Liver (tissue), 9 donors: ENCODE measurements around the gene NCAPD2. TPM values are rescaled to one million over a fixed set of nuclear protein-coding genes. Genes with fewer than 3 reads are reported as not detected.

Experiments
- DNase-seq: peaks from one replicate; pipeline ENCODE4 v3.0.0-alpha.2; 2017; ENCODE audit warnings: low spot score
- H3K27ac ChIP-seq, 2 donors: one replicate each; pipeline ENCODE4 v1.7.0; 2013; ENCODE audit warnings: inconsistent platforms in 2 of 2, low read length in 2 of 2, control low read depth in 1 of 2, low read depth in 1 of 2, mild to moderate bottlenecking in 1 of 2
- H3K27me3 ChIP-seq, 4 donors: one replicate each; pipeline versions ENCODE4 v1.6.1 to v1.7.0; 2013; ENCODE audit warnings: low read length in 3 of 4, inconsistent platforms in 1 of 4, mild to moderate bottlenecking in 1 of 4, moderate library complexity in 1 of 4; ENCODE audit not compliant: control insufficient read depth in 4 of 4, insufficient read depth in 4 of 4
- H3K36me3 ChIP-seq, 4 donors: one replicate each; pipeline versions ENCODE4 v1.6.1 to v1.7.0; 2013; ENCODE audit warnings: low read length in 3 of 4, mild to moderate bottlenecking in 3 of 4, low read depth in 1 of 4, moderate library complexity in 1 of 4; ENCODE audit not compliant: control insufficient read depth in 4 of 4, insufficient read depth in 3 of 4
- H3K4me1 ChIP-seq, 4 donors: one replicate each; pipeline versions ENCODE4 v1.6.1 to v1.7.0; 2013; ENCODE audit warnings: low read length in 3 of 4, mild to moderate bottlenecking in 3 of 4, moderate library complexity in 1 of 4; ENCODE audit not compliant: control insufficient read depth in 4 of 4, insufficient read depth in 4 of 4
- H3K4me3 ChIP-seq, 3 donors: one replicate each; pipeline versions ENCODE4 v1.6.1 to v1.7.0; 2013; ENCODE audit warnings: low read length in 3 of 3, control low read depth in 1 of 3, low read depth in 1 of 3, mild to moderate bottlenecking in 1 of 3
- H3K9ac ChIP-seq, 2 donors: one replicate each; pipeline ENCODE4 v1.7.0; 2013; ENCODE audit warnings: low read length in 2 of 2, mild to moderate bottlenecking in 2 of 2, moderate library complexity in 2 of 2, control low read depth in 1 of 2, low read depth in 1 of 2
- H3K9me3 ChIP-seq, 4 donors: one replicate each; pipeline versions ENCODE4 v1.6.1 to v1.7.0; 2013; ENCODE audit warnings: low read length in 3 of 4; ENCODE audit not compliant: control insufficient read depth in 4 of 4
- ATF3 ChIP-seq: IDR thresholded peaks from 2 replicates; pipeline ENCODE4 v1.6.1; 2016; ENCODE audit warnings: antibody characterized with exemption
- CTCF ChIP-seq: fragments of 150-350 bp; IDR thresholded peaks from 2 replicates; pipeline ENCODE4 v1.5.1; 2017; ENCODE audit warnings: improper control_type of control experiment, low read depth, low read length; ENCODE audit not compliant: missing input control
- EGR1 ChIP-seq, 2 donors: IDR thresholded peaks; 2 replicates each; pipeline ENCODE4 v1.6.1; 2016 to 2018; ENCODE audit warnings: antibody characterized with exemption in 2 of 2, low read depth in 2 of 2
- FOXA1 ChIP-seq: IDR thresholded peaks from 2 replicates; pipeline ENCODE4 v1.6.1; 2016; ENCODE audit warnings: antibody characterized with exemption
- FOXA2 ChIP-seq: IDR thresholded peaks from 2 replicates; pipeline ENCODE4 v1.6.1; 2016; ENCODE audit warnings: antibody characterized with exemption
- GABPA ChIP-seq, 2 donors: IDR thresholded peaks in 1 of 2; conservative IDR thresholded peaks in 1 of 2; 2 replicates each; pipeline ENCODE4 v1.6.1; 2016; ENCODE audit warnings: antibody characterized with exemption in 2 of 2, mild to moderate bottlenecking in 1 of 2, moderate library complexity in 1 of 2
- HNF4A ChIP-seq, 2 donors: conservative IDR thresholded peaks; 2 replicates each; pipeline ENCODE4 v1.6.1; 2016; ENCODE audit warnings: antibody characterized with exemption in 2 of 2, mild to moderate bottlenecking in 2 of 2
- HNF4G ChIP-seq: IDR thresholded peaks from 2 replicates; pipeline ENCODE4 v1.6.1; 2016; ENCODE audit warnings: antibody characterized with exemption
- JUND ChIP-seq, 2 donors: IDR thresholded peaks; 2 replicates each; pipeline ENCODE4 v1.6.1; 2016; ENCODE audit warnings: antibody characterized with exemption in 2 of 2
- MAX ChIP-seq: IDR thresholded peaks from 2 replicates; pipeline ENCODE4 v1.6.1; 2016; ENCODE audit warnings: antibody characterized with exemption
- NR2F2 ChIP-seq: IDR thresholded peaks from 2 replicates; pipeline ENCODE4 v1.6.1; 2016; ENCODE audit warnings: antibody characterized with exemption
- RAD21 ChIP-seq, 2 donors: IDR thresholded peaks; 2 replicates each; pipeline ENCODE4 v1.6.1; 2016; ENCODE audit warnings: antibody characterized with exemption in 2 of 2, mild to moderate bottlenecking in 2 of 2
- REST ChIP-seq: IDR thresholded peaks from 2 replicates; pipeline ENCODE4 v1.6.1; 2016; ENCODE audit warnings: antibody characterized with exemption, mild to moderate bottlenecking
- RXRA ChIP-seq, 2 donors: IDR thresholded peaks; 2 replicates each; pipeline ENCODE4 v1.6.1; 2017 to 2018; ENCODE audit warnings: antibody characterized with exemption in 2 of 2, mild to moderate bottlenecking in 1 of 2
- SP1 ChIP-seq: IDR thresholded peaks from 2 replicates; pipeline ENCODE4 v1.6.1; 2018; ENCODE audit warnings: antibody characterized with exemption, mild to moderate bottlenecking
- TAF1 ChIP-seq: conservative IDR thresholded peaks from 2 replicates; pipeline ENCODE4 v1.6.1; 2016; ENCODE audit warnings: antibody characterized with exemption, mild to moderate bottlenecking
- YY1 ChIP-seq: IDR thresholded peaks from 2 replicates; pipeline ENCODE4 v1.6.1; 2016; ENCODE audit warnings: antibody characterized with exemption, mild to moderate bottlenecking
- ZBTB33 ChIP-seq: IDR thresholded peaks from 2 replicates; pipeline ENCODE4 v1.6.1; 2016; ENCODE audit warnings: antibody characterized with exemption
- WGBS: extraction: QIAGEN DNeasy Blood & Tissue Kit; methylation state at CpG from one replicate; pipeline ENCODE4 v1.1.7; 2013; 5-methylcytosine and 5-hydroxymethylcytosine counted together
- polyA plus RNA-seq, 2 donors: library from polyadenylated mRNA; stranded (reverse) in 1 of 2; unstranded in 1 of 2; fragments of 200-250 nt in 1 of 2; fragments of >200 nt in 1 of 2; fragmentation: Nextera tagmentation in 1 of 2; extraction: Ambion mirVana in 1 of 2; gene quantifications; one replicate each; pipeline versions ENCODE4 v1.2.1 to v1.2.3, GENCODE V29; 2013 to 2015
- total RNA-seq, 2 donors: library from RNA; depleted of rRNA; stranded (reverse); fragments of >200 nt; gene quantifications; one replicate each; pipeline ENCODE4 v1.2.3, GENCODE V29; 2014
- donor health status: healthy.
- donor health status: healthy.
- donor health status: healthy.
- donor health status: healthy.
- donor health status: healthy.

Gene NCAPD2
- total and polyA plus RNA-seq, 4 donors = 2.0 to 55.1 (median 7.4) TPM

GRCh38 chr12:6533653-6533922, 39.7 kb downstream of the NCAPD2 start:
- TF ChIP-seq ATF3 = no peak
- no peak for TF ChIP-seq RXRA (IDR thresholded peaks at IDR 0.05)
- TF ChIP-seq YY1 = no peak
- no peak for TF ChIP-seq EGR1 (IDR thresholded peaks at IDR 0.05; ENCODE audit: low read depth in 2 of 2)
- TF ChIP-seq HNF4A (conservative IDR thresholded peaks at IDR 0.05) = no peak
- TF ChIP-seq JUND (IDR thresholded peaks at IDR 0.05) = no peak
- TF ChIP-seq NR2F2 = no peak
- under 1% methylated on average over 9 of the region's 9 CpGs for WGBS

GRCh38 chr12:6533923-6534694, 40.2 kb downstream of the NCAPD2 start, which contains the start of gene GAPDH:
Gene GAPDH, plus strand, starts transcription at chr12:6534517. Its CDS starts 316 bp downstream, at chr12:6534833.
- under 1% methylated on average over 62 of the region's 62 CpGs for WGBS
- Histone ChIP-seq H3K36me3 (peaks cover 25 to 48% (median 36%) of the 10 kb centered on the region in 4 donors), H3K4me1 (peaks cover 6 to 48% (median 35%) of the 10 kb centered on the region in 4 donors), H3K9ac (peak within 1 kb of the TSS; percentile 93 to 95), H3K4me3 (peak within 1 kb of the TSS; percentile 93 to 97 (median 95)), H3K27ac (peak within 1 kb of the TSS; percentile 99 to 100), H3K27me3 (no peaks in the 10 kb centered on the region), H3K9me3 (no peaks in the 10 kb centered on the region)
- DNase-seq = peak; percentile 90
- no peak for TF ChIP-seq CTCF
- no peak for TF ChIP-seq JUND (IDR thresholded peaks at IDR 0.05)
- peak; percentile 64 to 68 for TF ChIP-seq HNF4A (conservative IDR thresholded peaks at IDR 0.05)
- TF ChIP-seq RAD21 (IDR thresholded peaks at IDR 0.05) = peak; percentile 11 to 20
- TF ChIP-seq ATF3 = peak; percentile 61
- TF ChIP-seq SP1 = peak; percentile 80
- TF ChIP-seq MAX = peak; percentile 70
- TF ChIP-seq NR2F2 = peak; percentile 29
- TF ChIP-seq RXRA (IDR thresholded peaks at IDR 0.05) = peak; percentile 78 to 79
- peak; percentile 93 for TF ChIP-seq REST
- no peak for TF ChIP-seq FOXA2
- peak; percentile 84 for TF ChIP-seq TAF1
- TF ChIP-seq GABPA (IDR thresholded peaks at IDR 0.05 in 1 of 2, conservative IDR thresholded peaks at IDR 0.05 in 1 of 2) = no peak
- no peak for TF ChIP-seq FOXA1
- TF ChIP-seq EGR1 (IDR thresholded peaks at IDR 0.05; ENCODE audit: low read depth in 2 of 2) = no peak
- TF ChIP-seq ZBTB33 = peak; percentile 49
- peak; percentile 36 for TF ChIP-seq YY1
- TF ChIP-seq HNF4G = no peak

More at GRCh38 chr12:6533653-6533922, 39.7 kb downstream of the NCAPD2 start:
- peak; percentile 62 for DNase-seq
- Histone ChIP-seq H3K4me3 (peak overlapping the region; percentile 64 to 71 (median 65)), H3K9me3 (no peaks in the 10 kb centered on the region), H3K27me3 (no peaks in the 10 kb centered on the region), H3K9ac (peak overlapping the region; percentile 93 to 95), H3K4me1 (peaks cover 6 to 48% (median 35%) of the 10 kb centered on the region in 4 donors), H3K36me3 (peaks cover 21 to 49% (median 38%) of the 10 kb centered on the region in 4 donors), H3K27ac (peak overlapping the region; percentile 99 to 100)
